ENCODE data around the gene RAD51B.

- TF ChIP-seq CTCF (IDR thresholded peaks at IDR 0.05) (no peak), POLR2AphosphoS5 (IDR thresholded peaks at IDR 0.05) (no peak), POLR2A (IDR thresholded peaks at IDR 0.05) (no peak)
Observed at GRCh38 chr14:68094158-68094557, 274.6 kb downstream of the RAD51B start.
